GM23248 (cell line): ENCODE data around the gene MCM9. TPM values are rescaled to one million over a fixed set of nuclear protein-coding genes. Genes with fewer than 3 reads are reported as not detected.
A peak's percentile ranks its signal among the peaks of the same experiment; 100 is the strongest.

Source experiments
- DNase-seq: peaks from one replicate; pipeline ENCODE4 v3.0.0-alpha.2; 2015
- H2AFZ ChIP-seq: fragments of 200-600 bp; sonication (generic); 2 replicates; pipeline ENCODE4 v1.6.1; 2016; ENCODE audit warnings: antibody characterized with exemption
- H3F3A ChIP-seq: fragments of 200-600 bp; sonication (generic); 2 replicates; pipeline ENCODE4 v1.6.1; 2016; ENCODE audit warnings: mild to moderate bottlenecking, antibody characterized with exemption, mixed run types; ENCODE audit not compliant: insufficient read depth
- H3K27ac ChIP-seq: fragments of 200-600 bp; sonication (generic); 2 replicates; pipeline ENCODE4 v1.5.1; 2016; ENCODE audit warnings: mild to moderate bottlenecking
- H3K27me3 ChIP-seq: fragments of 200-600 bp; sonication (generic); replicated peaks from 2 replicates; pipeline ENCODE4 v1.6.1; 2016; ENCODE audit warnings: mild to moderate bottlenecking; ENCODE audit not compliant: insufficient read depth
- H3K36me3 ChIP-seq: fragments of 200-600 bp; sonication (generic); 2 replicates; pipeline ENCODE4 v1.6.1; 2016; ENCODE audit warnings: low read depth, mild to moderate bottlenecking
- H3K4me1 ChIP-seq: fragments of 200-600 bp; sonication (generic); 2 replicates; pipeline ENCODE4 v1.6.1; 2016; ENCODE audit warnings: mild to moderate bottlenecking; ENCODE audit not compliant: insufficient read depth
- H3K4me2 ChIP-seq: fragments of 200-600 bp; sonication (generic); one replicate; pipeline ENCODE4 v1.6.1; 2016; ENCODE audit warnings: mild to moderate bottlenecking; ENCODE audit not compliant: unreplicated experiment
- H3K4me3 ChIP-seq: fragments of 200-600 bp; sonication (generic); 2 replicates; pipeline ENCODE4 v1.5.1; 2016; ENCODE audit warnings: mild to moderate bottlenecking
- H3K79me2 ChIP-seq: fragments of 200-600 bp; sonication (generic); 2 replicates; pipeline ENCODE4 v1.6.1; 2016; ENCODE audit warnings: mild to moderate bottlenecking; ENCODE audit not compliant: insufficient read depth
- H3K9ac ChIP-seq: fragments of 200-600 bp; sonication (generic); 2 replicates; pipeline ENCODE4 v1.6.1; 2016; ENCODE audit warnings: mild to moderate bottlenecking
- H3K9me2 ChIP-seq: fragments of 200-600 bp; sonication (generic); 2 replicates; pipeline ENCODE4 v1.6.1; 2016; ENCODE audit warnings: mixed run types, mild to moderate bottlenecking, moderate library complexity; ENCODE audit not compliant: insufficient read depth
- H3K9me3 ChIP-seq: fragments of 200-600 bp; sonication (generic); one replicate; pipeline ENCODE4 v1.6.1; 2017; ENCODE audit warnings: low read depth
- H4K20me1 ChIP-seq: fragments of 200-600 bp; sonication (generic); 2 replicates; pipeline ENCODE4 v1.6.0; 2016; ENCODE audit not compliant: insufficient read depth
- EZH2 ChIP-seq: fragments of 200-600 bp; sonication (generic); IDR thresholded peaks from 2 replicates; pipeline ENCODE4 v1.6.1; 2018; ENCODE audit warnings: antibody characterized with exemption, mild to moderate bottlenecking; ENCODE audit not compliant: insufficient read depth, poor library complexity, severe bottlenecking
- EZH2phosphoT487 ChIP-seq: fragments of 200-600 bp; sonication (generic); IDR thresholded peaks from 2 replicates; pipeline ENCODE4 v1.6.1; 2018; ENCODE audit warnings: antibody characterized with exemption, moderate library complexity, mild to moderate bottlenecking, low read depth; ENCODE audit not compliant: insufficient read depth
- WGBS, 2 experiments: methylation state at CpG; one replicate each; pipeline ENCODE4 v1.1.6; 2015 to 2017; ENCODE audit warnings: low lambda C conversion rate in 2 of 2, low coverage in 1 of 2; ENCODE audit errors: missing lambda C conversion rate in 2 of 2; 5-methylcytosine and 5-hydroxymethylcytosine counted together
- in situ Hi-C: fragments of 300-500 bp; cut with MboI; formaldehyde crosslinking; loops from 2 replicates; pipeline ENCODE4 v1.15.0; 2020
- polyA plus RNA-seq: library from polyadenylated mRNA; unstranded; fragments of >200 nt; fragmentation: Nextera tagmentation; extraction: Ambion mirVana; gene quantifications from 2 replicates; pipeline ENCODE4 v1.2.1, GENCODE V29; 2016
- total RNA-seq: library from RNA; depleted of rRNA; stranded (reverse); fragments of >200 nt; shearing (Covaris generic); gene quantifications from 2 replicates; pipeline ENCODE4 v1.2.3, GENCODE V29; 2014; rRNA removed

MCM9 gene
- 3.2 and 7.3 TPM in 2 replicates for total RNA-seq
- 6.1 and 6.2 TPM in 2 replicates for polyA plus RNA-seq

- 1% methylated on average over 56 to 66 of the region's 95 CpGs for WGBS, 2 experiments
- H3K27ac ChIP-seq = peak within 1 kb of the TSS; percentile 70
These were observed at the start of gene MCM9 for GRCh38 chr6:118934461-118935330. TSS of gene MCM9 (minus strand) at chr6:118935159. CDS start at chr6:118931723, 3,436 bp downstream.

GRCh38 chr6:118984342-118984741, 49.4 kb upstream of the MCM9 start:
- Histone ChIP-seq H3K9me2 (no peaks in the 10 kb centered on the region), H3K4me2 (no peak overlapping the region), H3K79me2 (no peaks in the 10 kb centered on the region), H3K9me3 (no peaks in the 10 kb centered on the region), H3F3A (no peaks in the 10 kb centered on the region), H3K27me3 (no peaks in the 10 kb centered on the region), H3K36me3 (no peaks in the 10 kb centered on the region), H3K27ac (no peak overlapping the region), H4K20me1 (no peaks in the 10 kb centered on the region), H3K9ac (no peak overlapping the region), H3K4me3 (no peak overlapping the region), H3K4me1 (no peaks in the 10 kb centered on the region), H2AFZ (no peak overlapping the region)
- WGBS, 2 experiments = 90 to 95% methylated on average over 2 of the region's 2 CpGs
- no peak for DNase-seq
- in situ Hi-C loops = no loop called here
- TF ChIP-seq EZH2phosphoT487 (no peak), EZH2 (no peak)

More at GRCh38 chr6:118934461-118935330, at the start of gene MCM9:
- no peak for TF ChIP-seq EZH2phosphoT487
- no peaks in the 10 kb centered on the region for H3K9me2 ChIP-seq
- H3K9me3 ChIP-seq = no peaks in the 10 kb centered on the region
- DNase-seq = peak; percentile 92
- H2AFZ ChIP-seq = peak within 1 kb of the TSS; percentile 99
- H3K27me3 ChIP-seq = no peaks in the 10 kb centered on the region
- H3K4me2 ChIP-seq = peak within 1 kb of the TSS; percentile 81
- peak within 1 kb of the TSS; percentile 89 for H3K4me3 ChIP-seq
- no peaks in the 10 kb centered on the region for H3K36me3 ChIP-seq
- H3K4me1 ChIP-seq = 0 out of 2 replicates have a peak, but pooled peaks cover 3% of the 10 kb centered on the region
- in situ Hi-C loops = no loop called here
- H3K9ac ChIP-seq = peak within 1 kb of the TSS; percentile 83
- H4K20me1 ChIP-seq = no peaks in the 10 kb centered on the region
- H3F3A ChIP-seq = no peaks in the 10 kb centered on the region
- peaks cover 12% of the 10 kb centered on the region for H3K79me2 ChIP-seq

- Histone ChIP-seq H3F3A (no peaks in the 10 kb centered on the region), H3K27me3 (no peaks in the 10 kb centered on the region), H3K27ac (no peak overlapping the region), H3K9ac (no peak overlapping the region), H3K79me2 (no peaks in the 10 kb centered on the region), H3K4me3 (no peak overlapping the region), H2AFZ (no peak overlapping the region), H3K9me3 (no peaks in the 10 kb centered on the region), H4K20me1 (no peaks in the 10 kb centered on the region), H3K4me1 (no peaks in the 10 kb centered on the region), H3K9me2 (no peaks in the 10 kb centered on the region; the same call in 1 of the 2 replicates), H3K4me2 (no peak overlapping the region), H3K36me3 (no peaks in the 10 kb centered on the region)
- DNase-seq = no peak
- in situ Hi-C loops = no loop called here
- no peak for TF ChIP-seq EZH2
- no peak for TF ChIP-seq EZH2phosphoT487
- WGBS, 2 experiments = 86 to 89% methylated on average over 3 of the region's 3 CpGs
These were observed 47.6 kb upstream of the MCM9 start for GRCh38 chr6:118982575-118982911.

- Histone ChIP-seq H3F3A (no peaks in the 10 kb centered on the region), H4K20me1 (no peaks in the 10 kb centered on the region), H3K4me3 (no peak overlapping the region), H3K27me3 (no peaks in the 10 kb centered on the region), H3K79me2 (no peaks in the 10 kb centered on the region), H3K9ac (no peak overlapping the region), H3K27ac (no peak overlapping the region), H3K9me3 (no peaks in the 10 kb centered on the region), H3K4me1 (no peaks in the 10 kb centered on the region), H3K9me2 (no peaks in the 10 kb centered on the region; the same call in 1 of the 2 replicates), H3K36me3 (no peaks in the 10 kb centered on the region), H3K4me2 (no peak overlapping the region), H2AFZ (no peak overlapping the region)
- no peak for DNase-seq
- TF ChIP-seq EZH2phosphoT487 = no peak
- TF ChIP-seq EZH2 = no peak
- WGBS, 2 experiments = 72 to 75% methylated on average over 6 of the region's 6 CpGs
- in situ Hi-C loops = no loop called here
These were observed 47.1 kb upstream of the MCM9 start for GRCh38 chr6:118981884-118982574.
